Melanocyte of skin (primary cell): ENCODE data around the gene GNG5. TPM values are rescaled to one million over a fixed set of nuclear protein-coding genes. Genes with fewer than 3 reads are reported as not detected.

Source experiments
- total RNA-seq, 2 donors: library from RNA; depleted of rRNA; stranded (reverse); fragments of >200 nt; gene quantifications; 2 replicates each; pipeline ENCODE4 v1.2.3, GENCODE V29; 2012

Gene GNG5
- 10 to 100 TPM; 21.7 to 36.3 TPM for total RNA-seq

GRCh38 chr1:84506002-84506728 is at the start of gene GNG5, which contains the start of gene SPATA1:
GNG5 (minus strand) TSS chr1:84506581; CDS start chr1:84506091, 490 bp downstream.
SPATA1 (plus strand) TSS chr1:84506386; CDS start chr1:84516360, 9,974 bp downstream.

GRCh38 chr1:84478876-84479868 is 27.2 kb downstream of the GNG5 start, which contains the start of gene RPF1:
RPF1 (plus strand) TSS chr1:84479266; CDS start chr1:84479282, 16 bp downstream.

Other genes starting within 250 kb of the GNG5 start
- 1 to 10 TPM in 1 of 2 donors, under 1 TPM in 1; 1.00 to 2.8 TPM for gene SAMD13, start 204.9 kb downstream of the GNG5 start, total RNA-seq
- under 1 TPM in 1 of 2 donors, not detected in 1; 0.69 TPM for gene DNASE2B, start 108.1 kb downstream of the GNG5 start, total RNA-seq
- 10 to 100 TPM; 34.1 to 49.6 TPM for gene RPF1, start 27.3 kb downstream of the GNG5 start, total RNA-seq
- gene SPATA1, start 195 bp downstream of the GNG5 start, total RNA-seq = 1 to 10 TPM in 1 of 2 donors, under 1 TPM in 1; 0.33 to 1.0 TPM
- gene CTBS, start 67.9 kb upstream of the GNG5 start, total RNA-seq = 10 to 100 TPM in 1 of 2 donors, 1 to 10 TPM in 1; 10.0 to 10.3 TPM
- gene SSX2IP, start 183.9 kb upstream of the GNG5 start, total RNA-seq = 10 to 100 TPM; 14.5 to 14.7 TPM